HG03196 (cell line): Measurements from ENCODE around the gene MYO3A.

Source experiments
- ATAC-seq: cut with Tn5 transposase; IDR thresholded peaks from one replicate; pipeline ENCODE4 v1.9.1; 2021; ENCODE audit not compliant: unreplicated experiment

MYO3A gene

GRCh38 chr10:26214004-26214403 lies 280.0 kb downstream of the MYO3A start:
- no peak for ATAC-seq

GRCh38 chr10:26214551-26215395 lies 280.7 kb downstream of the MYO3A start:
- ATAC-seq = no peak

- ATAC-seq = no peak
These were observed 281.4 kb downstream of the MYO3A start for GRCh38 chr10:26215396-26215934.

- ATAC-seq = no peak
These were observed 282.0 kb downstream of the MYO3A start for GRCh38 chr10:26215935-26216584.

GRCh38 chr10:26216585-26217395 lies 282.8 kb downstream of the MYO3A start, which contains the start of gene GAD2:
Gene GAD2 (plus strand): TSS chr10:26216774. CDS start chr10:26216810, 36 bp downstream.
- no peak for ATAC-seq

- no peak for ATAC-seq
These were observed 283.5 kb downstream of the MYO3A start for GRCh38 chr10:26217396-26218086.

GRCh38 chr10:26219676-26220075 lies 285.6 kb downstream of the MYO3A start:
- no peak for ATAC-seq

GRCh38 chr10:26220901-26221300 lies 286.9 kb downstream of the MYO3A start:
- no peak for ATAC-seq

- no peak for ATAC-seq
These were observed 287.5 kb downstream of the MYO3A start for GRCh38 chr10:26221541-26221940.

- no peak for ATAC-seq
These were observed 288.5 kb downstream of the MYO3A start for GRCh38 chr10:26222563-26222962.

GRCh38 chr10:26225322-26225721 lies 291.3 kb downstream of the MYO3A start:
- no peak for ATAC-seq

GRCh38 chr10:26227786-26228185 lies 293.8 kb downstream of the MYO3A start:
- ATAC-seq = no peak

- ATAC-seq = no peak
These were observed 298.1 kb downstream of the MYO3A start for GRCh38 chr10:26232174-26232573.

- no peak for ATAC-seq
These were observed 301.7 kb downstream of the MYO3A start for GRCh38 chr10:26235761-26236160.

- no peak for ATAC-seq
These were observed 304.3 kb downstream of the MYO3A start for GRCh38 chr10:26238378-26238777.

GRCh38 chr10:26242706-26243350 lies 308.8 kb downstream of the MYO3A start:
- ATAC-seq = no peak

GRCh38 chr10:26243351-26243720 lies 309.3 kb downstream of the MYO3A start:
- no peak for ATAC-seq

GRCh38 chr10:26249681-26250080 lies 315.7 kb downstream of the MYO3A start:
- no peak for ATAC-seq

- no peak for ATAC-seq
These were observed 317.9 kb downstream of the MYO3A start for GRCh38 chr10:26251925-26252324.

GRCh38 chr10:26254616-26255015 lies 320.6 kb downstream of the MYO3A start:
- ATAC-seq = no peak
